Amniotic epithelial cell (primary cell): ENCODE measurements around the gene SLC66A1.
A peak's percentile ranks its signal among the peaks of the same experiment; 100 is the strongest.

Source experiments
- DNase-seq: peaks from one replicate; pipeline ENCODE4 v3.0.0-alpha.2; 2010; ENCODE audit warnings: low read depth

The SLC66A1 gene

GRCh38 chr1:19325368-19325957, 13.3 kb downstream of the SLC66A1 start:
- DNase-seq: peak; percentile 24

GRCh38 chr1:19325958-19326747, 14.0 kb downstream of the SLC66A1 start:
- DNase-seq: no peak

GRCh38 chr1:19326748-19327065, 14.6 kb downstream of the SLC66A1 start:
- DNase-seq: no peak

GRCh38 chr1:19327301-19327700, 15.2 kb downstream of the SLC66A1 start:
- DNase-seq: no peak

GRCh38 chr1:19327736-19328135, 15.6 kb downstream of the SLC66A1 start:
- no peak for DNase-seq

- DNase-seq: no peak
Measured at GRCh38 chr1:19328486-19328885, 16.4 kb downstream of the SLC66A1 start.

- DNase-seq: no peak
Measured at GRCh38 chr1:19329188-19329587, 17.1 kb downstream of the SLC66A1 start.

- DNase-seq: no peak
Measured at GRCh38 chr1:19329611-19330010, 17.5 kb downstream of the SLC66A1 start.

- no peak for DNase-seq
Measured at GRCh38 chr1:19330449-19331135, 18.5 kb downstream of the SLC66A1 start.

- DNase-seq: no peak
Measured at GRCh38 chr1:19331262-19331878, 19.2 kb downstream of the SLC66A1 start.

GRCh38 chr1:19332832-19333231, 20.7 kb downstream of the SLC66A1 start:
- no peak for DNase-seq

- no peak for DNase-seq
Measured at GRCh38 chr1:19333587-19334354, 21.6 kb downstream of the SLC66A1 start.

GRCh38 chr1:19336543-19336942, 24.4 kb downstream of the SLC66A1 start:
- DNase-seq: peak; percentile 36

- DNase-seq: no peak
Measured at GRCh38 chr1:19337289-19337688, 25.2 kb downstream of the SLC66A1 start.

GRCh38 chr1:19338323-19338762, 26.2 kb downstream of the SLC66A1 start:
- DNase-seq: peak; percentile 39

GRCh38 chr1:19339214-19339861, 27.2 kb downstream of the SLC66A1 start:
- no peak for DNase-seq

GRCh38 chr1:19340387-19340937, 28.3 kb downstream of the SLC66A1 start:
- no peak for DNase-seq

GRCh38 chr1:19341201-19342061, 29.3 kb downstream of the SLC66A1 start:
- peak; percentile 73 for DNase-seq

GRCh38 chr1:19342062-19342750, 30.1 kb downstream of the SLC66A1 start:
- DNase-seq: no peak
